Lower leg skin (tissue), 4 donors: ENCODE measurements around the gene TNS3. TPM values are rescaled to one million over a fixed set of nuclear protein-coding genes. Genes with fewer than 3 reads are reported as not detected.

Experiments
- DNase-seq, 2 donors: peaks; one replicate each; pipeline ENCODE4 v3.0.0-alpha.2; 2019; ENCODE audit warnings: low spot score in 2 of 2
- H3K4me3 ChIP-seq: fragments of 200-600 bp; sonication (generic); 2 replicates; pipeline ENCODE4 v1.5.1; 2017; ENCODE audit warnings: mild to moderate bottlenecking, low read depth; ENCODE audit not compliant: poor library complexity, severe bottlenecking
- CTCF ChIP-seq, 3 donors: fragments of 450-650 bp; IDR thresholded peaks; one replicate each; pipeline ENCODE4 v1.5.1; 2016; ENCODE audit warnings: antibody characterized with exemption in 3 of 3, mild to moderate bottlenecking in 3 of 3, moderate library complexity in 2 of 3
- POLR2A ChIP-seq, 2 donors: fragments of 450-650 bp; IDR thresholded peaks; one replicate each; pipeline ENCODE4 v1.6.1; 2016 to 2017; ENCODE audit warnings: antibody characterized with exemption in 2 of 2, mild to moderate bottlenecking in 1 of 2, moderate library complexity in 1 of 2
- WGBS, 2 donors: methylation state at CpG; one replicate each; pipeline ENCODE4 v1.1.5; 2018; 5-methylcytosine and 5-hydroxymethylcytosine counted together
- intact Hi-C: fragments of 100-400 bp; cut with DNase I; formaldehyde crosslinking; loops from one replicate; pipeline ENCODE4 v1.15.0; 2023; ENCODE audit warnings: low total_unique reads
- total RNA-seq, 4 donors: library from RNA; depleted of rRNA; stranded (reverse); fragments of >200 nt; gene quantifications; one replicate each; pipeline ENCODE4 v1.1.0, GENCODE V29; 2016

The TNS3 gene
- total RNA-seq, 4 donors from 2014 or later, result 19.5 to 33.9 (median 25.5) TPM

- peak in 1 of 2 donors; percentile 39 for DNase-seq
- no peak overlapping the region for H3K4me3 ChIP-seq
- WGBS, 2 donors, result 94 to 100% methylated on average over 2 of the region's 2 CpGs
- TF ChIP-seq CTCF (IDR thresholded peaks at IDR 0.05) (no peak), POLR2A (IDR thresholded peaks at IDR 0.05) (no peak)
- intact Hi-C loops, result no loop called here
These were observed 170.0 kb downstream of the TNS3 start for GRCh38 chr7:47411901-47412300.

- 96% methylated on average over 18 of the region's 18 CpGs for WGBS, 2 donors
- no peak for TF ChIP-seq CTCF (IDR thresholded peaks at IDR 0.05)
- no peak for TF ChIP-seq POLR2A (IDR thresholded peaks at IDR 0.05)
- intact Hi-C loops, result no loop called here
- no peak overlapping the region for H3K4me3 ChIP-seq
- peak in 1 of 2 donors; percentile 74 for DNase-seq
These were observed 170.5 kb downstream of the TNS3 start for GRCh38 chr7:47411281-47411869.

- WGBS, 2 donors, result 81 to 86% methylated on average over 5 of the region's 5 CpGs
- TF ChIP-seq CTCF (IDR thresholded peaks at IDR 0.05) (no peak), POLR2A (IDR thresholded peaks at IDR 0.05) (no peak)
- DNase-seq, result peak in 1 of 2 donors; percentile 48
- intact Hi-C loops, result no loop called here
- no peak overlapping the region for H3K4me3 ChIP-seq
These were observed 173.2 kb downstream of the TNS3 start for GRCh38 chr7:47408675-47409074.

- WGBS, 2 donors, result 77 to 85% methylated on average over 14 of the region's 14 CpGs
- peak in 1 of 2 donors; percentile 82 for DNase-seq
- intact Hi-C loops, result no loop called here
- no peak overlapping the region for H3K4me3 ChIP-seq
- no peak for TF ChIP-seq POLR2A (IDR thresholded peaks at IDR 0.05)
- TF ChIP-seq CTCF (IDR thresholded peaks at IDR 0.05), result no peak
These were observed 173.9 kb downstream of the TNS3 start for GRCh38 chr7:47407821-47408674.

GRCh38 chr7:47407136-47407535, 174.8 kb downstream of the TNS3 start:
- TF ChIP-seq CTCF (IDR thresholded peaks at IDR 0.05) (no peak), POLR2A (IDR thresholded peaks at IDR 0.05) (no peak)
- H3K4me3 ChIP-seq, result no peak overlapping the region
- intact Hi-C loops, result no loop called here
- DNase-seq, result peak in 1 of 2 donors; percentile 76
- 76 to 78% methylated on average over 13 of the region's 13 CpGs for WGBS, 2 donors
